ENCODE data around the gene ZNF622. TPM values are rescaled to one million over a fixed set of nuclear protein-coding genes. Genes with fewer than 3 reads are reported as not detected.
"Not testable (repeated sequence)": the region's sequence is repeated elsewhere in the genome, so short reads cannot be mapped to it uniquely, and the experiment has no call there.

The ZNF622 gene
- total RNA-seq, 1 donor from 2014 or later = 56.7 TPM

GRCh38 chr5:16484081-16484480 lies 18.5 kb upstream of the ZNF622 start:
- DNase-seq (ENCODE audit: missing footprints) (no peak), ATAC-seq (no peak)
- intact Hi-C loops (cut with DNase I) = loop anchor here (10.0 kb wide), 1 partner anchor 711 kb away; no protein-coding TSS in a partner anchor

- intact Hi-C loops (cut with DNase I) = loop anchor here (10.0 kb wide), 1 partner anchor 711 kb away; no protein-coding TSS in a partner anchor
- DNase-seq (ENCODE audit: missing footprints) (no peak), ATAC-seq (no peak)
Measured at GRCh38 chr5:16483361-16483760, 17.8 kb upstream of the ZNF622 start.

- no peak for ATAC-seq
- intact Hi-C loops (cut with DNase I) = loop anchor here (10.0 kb wide), 1 partner anchor 712 kb away; no protein-coding TSS in a partner anchor
- no peak for DNase-seq (ENCODE audit: missing footprints)
Measured at GRCh38 chr5:16482891-16483290, 17.3 kb upstream of the ZNF622 start.

GRCh38 chr5:16480821-16481538 lies 15.4 kb upstream of the ZNF622 start:
- intact Hi-C loops (cut with DNase I) = loop anchor here (10.0 kb wide), 1 partner anchor 714 kb away; no protein-coding TSS in a partner anchor
- ATAC-seq (no peak), DNase-seq (ENCODE audit: missing footprints) (no peak)

GRCh38 chr5:16480144-16480543 lies 14.5 kb upstream of the ZNF622 start:
- ATAC-seq = no peak
- no peak for DNase-seq (ENCODE audit: missing footprints)
- intact Hi-C loops (cut with DNase I) = loop anchor here (10.0 kb wide), 1 partner anchor 715 kb away; no protein-coding TSS in a partner anchor

- intact Hi-C loops (cut with DNase I) = no loop called here
- DNase-seq (ENCODE audit: missing footprints) = no peak
- no peak for ATAC-seq
Measured at GRCh38 chr5:16477541-16477940, 11.9 kb upstream of the ZNF622 start.

- DNase-seq (ENCODE audit: missing footprints); ATAC-seq; intact Hi-C loops (cut with DNase I): not testable (repeated sequence)
Measured at GRCh38 chr5:16476417-16476816, 10.8 kb upstream of the ZNF622 start.

- DNase-seq (ENCODE audit: missing footprints) = no peak
- intact Hi-C loops (cut with DNase I) = no loop called here
- ATAC-seq = no peak
Measured at GRCh38 chr5:16471387-16471786, 5.8 kb upstream of the ZNF622 start.

GRCh38 chr5:16467363-16468219 lies 2.0 kb upstream of the ZNF622 start:
- DNase-seq (ENCODE audit: missing footprints) (no peak), ATAC-seq (peak; percentile 58)
- intact Hi-C loops (cut with DNase I) = no loop called here

GRCh38 chr5:16464664-16465543 lies 696 bp downstream of the ZNF622 start:
- intact Hi-C loops (cut with DNase I) = no loop called here
- ATAC-seq (no peak), DNase-seq (ENCODE audit: missing footprints) (peak; percentile 57)

GRCh38 chr5:16464231-16464630 lies 1.4 kb downstream of the ZNF622 start:
- no peak for DNase-seq (ENCODE audit: missing footprints)
- intact Hi-C loops (cut with DNase I) = no loop called here
- no peak for ATAC-seq

GRCh38 chr5:16461782-16462181 lies 3.8 kb downstream of the ZNF622 start:
- intact Hi-C loops (cut with DNase I) = no loop called here
- no peak for DNase-seq (ENCODE audit: missing footprints)
- ATAC-seq = no peak

- ATAC-seq = no peak
- DNase-seq (ENCODE audit: missing footprints) = no peak
- intact Hi-C loops (cut with DNase I) = no loop called here
Measured at GRCh38 chr5:16461026-16461425, 4.6 kb downstream of the ZNF622 start.

- no peak for DNase-seq (ENCODE audit: missing footprints)
- ATAC-seq = peak; percentile 78
- intact Hi-C loops (cut with DNase I) = loop anchor here (5.0 kb wide), 2 partner anchors 208 to 447 kb away; no protein-coding TSS in a partner anchor
Measured at GRCh38 chr5:16459451-16459850, 6.1 kb downstream of the ZNF622 start.

GRCh38 chr5:16457853-16458252 lies 7.7 kb downstream of the ZNF622 start:
- ATAC-seq (no peak), DNase-seq (ENCODE audit: missing footprints) (no peak)
- intact Hi-C loops (cut with DNase I) = loop anchor here (5.0 kb wide), 2 partner anchors 209 to 446 kb away; no protein-coding TSS in a partner anchor

GRCh38 chr5:16457451-16457850 lies 8.1 kb downstream of the ZNF622 start:
- ATAC-seq (no peak), DNase-seq (ENCODE audit: missing footprints) (no peak)
- intact Hi-C loops (cut with DNase I) = loop anchor here (5.0 kb wide), 2 partner anchors 210 to 445 kb away; no protein-coding TSS in a partner anchor

GRCh38 chr5:16456103-16456832 lies 9.3 kb downstream of the ZNF622 start:
- ATAC-seq (peak; percentile 21), DNase-seq (ENCODE audit: missing footprints) (no peak)
- intact Hi-C loops (cut with DNase I) = loop anchor here (5.0 kb wide), 2 partner anchors 211 to 444 kb away; no protein-coding TSS in a partner anchor

- DNase-seq (ENCODE audit: missing footprints) (no peak), ATAC-seq (no peak)
- intact Hi-C loops (cut with DNase I) = loop anchor here (5.0 kb wide), 2 partner anchors 212 to 443 kb away; no protein-coding TSS in a partner anchor
Measured at GRCh38 chr5:16455668-16456067, 9.9 kb downstream of the ZNF622 start.

Measured in Right ventricle myocardium inferior (tissue), 1 donor.